Activated CD8-positive, alpha-beta T cell treated with anti-CD3 and anti-CD28 coated beads for 36 hours (primary cell): ENCODE data around the gene OAS2. TPM values are rescaled to one million over a fixed set of nuclear protein-coding genes. Genes with fewer than 3 reads are reported as not detected.

Source experiments
- ATAC-seq: fragments of 200-7000 bp; cut with Tn5 transposase; one replicate; pipeline ENCODE4 v1.10.0; 2021; ENCODE audit warnings: mild to moderate bottlenecking, moderate library complexity
- CTCF ChIA-PET: fragments of 350-600 bp; sonication (Branson Sonifier 250); formaldehyde crosslinking; loops from one replicate; lab custom pipeline; 2021; ENCODE audit warnings: antibody characterized with exemption; lab: Charles Lee
- POLR2A ChIA-PET: fragments of 350-600 bp; sonication (Branson Sonifier 250); formaldehyde crosslinking; loops from one replicate; lab custom pipeline; 2021; ENCODE audit warnings: antibody characterized with exemption; lab: Charles Lee
- DNase-seq: peaks from one replicate; pipeline ENCODE4 v3.0.0-alpha.2; 2020
- H3K27ac Mint-ChIP-seq: one replicate; pipeline ENCODE4 v1.8.0; 2021; ENCODE audit warnings: mild to moderate bottlenecking, mixed read lengths
- H3K27me3 Mint-ChIP-seq: one replicate; pipeline ENCODE4 v1.8.0; 2021; ENCODE audit warnings: mixed read lengths
- H3K36me3 Mint-ChIP-seq: one replicate; pipeline ENCODE4 v1.8.0; 2021; ENCODE audit warnings: low read depth, mixed read lengths
- H3K4me1 Mint-ChIP-seq: one replicate; pipeline ENCODE4 v1.8.0; 2021; ENCODE audit warnings: low read depth, mixed read lengths
- H3K4me3 Mint-ChIP-seq: one replicate; pipeline ENCODE4 v1.8.0; 2021; ENCODE audit warnings: mild to moderate bottlenecking, moderate library complexity, mixed read lengths
- H3K9me3 Mint-ChIP-seq: one replicate; pipeline ENCODE4 v1.8.0; 2021; ENCODE audit warnings: mixed read lengths
- CTCF ChIP-seq: fragments of 200-600 bp; IDR thresholded peaks from one replicate; pipeline ENCODE4 v1.8.0; 2022; ENCODE audit warnings: antibody characterized with exemption, mild to moderate bottlenecking
- intact Hi-C: fragments of 100-400 bp; cut with micrococcal nuclease; formaldehyde crosslinking; loops from one replicate; pipeline ENCODE4 v1.10.0; 2022
- total RNA-seq, 2 experiments: library from RNA; stranded (reverse); gene quantifications; one replicate each; pipeline ENCODE4 v1.2.3, GENCODE V29; 2021

OAS2 gene
- total RNA-seq, 2 experiments from 2014 or later = 95.7 to 104 TPM

DNA sequence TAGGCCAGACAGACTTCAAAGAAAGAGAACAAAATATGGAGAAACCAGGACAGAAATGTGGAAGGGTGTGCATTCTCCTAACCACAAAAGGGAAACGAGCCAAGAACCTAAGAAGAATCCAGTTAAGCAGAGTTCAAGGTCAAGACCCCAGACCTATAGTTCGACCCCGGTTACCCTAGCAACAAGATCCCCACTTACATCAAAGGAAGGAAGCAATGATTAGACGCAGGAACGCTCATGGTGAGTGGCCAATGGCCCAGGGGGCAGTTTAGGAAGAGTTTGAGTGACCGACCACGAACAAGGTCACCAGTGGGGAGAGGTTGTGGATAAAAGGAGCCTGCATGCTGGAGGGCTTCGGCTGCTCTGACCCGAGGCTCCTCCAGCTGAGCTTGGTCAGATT lies 36.2 kb downstream of the OAS2 start:
- H3K27ac Mint-ChIP-seq = no peak overlapping the region
- peaks cover 11% of the 10 kb centered on the region for H3K9me3 Mint-ChIP-seq
- no peaks in the 10 kb centered on the region for H3K27me3 Mint-ChIP-seq
- peaks cover 25% of the 10 kb centered on the region for H3K36me3 Mint-ChIP-seq
- no peaks in the 10 kb centered on the region for H3K4me1 Mint-ChIP-seq
- H3K4me3 Mint-ChIP-seq = no peak overlapping the region
- no peak for DNase-seq
- intact Hi-C loops = no loop called here
- TF ChIP-seq CTCF = no peak
- ATAC-seq = no peak
- ChIA-PET CTCF (no interaction called here), POLR2A (no interaction called here)

GRCh38 chr12:113016796-113017195 lies 38.5 kb downstream of the OAS2 start:
- H3K27me3 Mint-ChIP-seq = peaks cover 2% of the 10 kb centered on the region
- no peaks in the 10 kb centered on the region for H3K4me1 Mint-ChIP-seq
- no peak for ATAC-seq

DNA sequence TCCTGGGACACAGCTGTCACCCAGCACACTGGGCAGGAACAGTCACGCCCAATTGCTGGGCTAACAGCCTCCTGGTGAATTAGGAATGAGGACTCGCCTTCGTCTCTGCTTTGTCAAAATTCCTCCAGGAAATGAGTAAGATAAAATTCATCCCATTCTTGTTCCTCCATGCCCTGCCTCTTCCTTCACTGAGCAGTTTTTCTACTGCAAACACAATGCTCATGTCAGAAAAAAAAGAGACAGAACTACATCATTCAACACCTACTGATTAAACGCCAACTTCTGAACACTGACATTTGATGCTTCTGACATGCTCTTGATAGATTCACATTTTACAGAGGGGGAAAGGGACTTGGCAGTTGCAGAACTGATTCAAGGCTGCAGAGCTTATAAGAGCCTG lies 40.7 kb downstream of the OAS2 start:
- no peak for TF ChIP-seq CTCF
- Mint-ChIP-seq H3K9me3 (no peaks in the 10 kb centered on the region), H3K36me3 (no peaks in the 10 kb centered on the region), H3K27ac (no peak overlapping the region), H3K27me3 (peaks cover 3% of the 10 kb centered on the region), H3K4me3 (no peak overlapping the region), H3K4me1 (peaks cover 10% of the 10 kb centered on the region)
- DNase-seq (no peak), ATAC-seq (no peak)
- POLR2A ChIA-PET = no interaction called here
- intact Hi-C loops = no loop called here
- CTCF ChIA-PET = interaction anchor here (1.5 kb wide), 1 partner anchor 11 kb away, joined by 3 read pairs; no protein-coding TSS in a partner anchor

More at GRCh38 chr12:113016796-113017195, 38.5 kb downstream of the OAS2 start:
- Mint-ChIP-seq H3K36me3 (peaks cover 3% of the 10 kb centered on the region), H3K9me3 (peaks cover under 1% of the 10 kb centered on the region), H3K27ac (no peak overlapping the region), H3K4me3 (no peak overlapping the region)
- CTCF ChIA-PET = interaction anchor here (1.0 kb wide), 1 partner anchor 117 kb away, joined by 3 read pairs; no protein-coding TSS in a partner anchor
- no peak for TF ChIP-seq CTCF
- intact Hi-C loops = no loop called here
- no peak for DNase-seq
- POLR2A ChIA-PET = interaction anchor here (0.6 kb wide), 1 partner anchor 244 kb away, joined by 3 read pairs; no protein-coding TSS in a partner anchor

GRCh38 chr12:113021500-113021899 lies 43.2 kb downstream of the OAS2 start:
- H3K27ac Mint-ChIP-seq = no peak overlapping the region
- intact Hi-C loops = no loop called here
- no peaks in the 10 kb centered on the region for H3K36me3 Mint-ChIP-seq
- no peaks in the 10 kb centered on the region for H3K9me3 Mint-ChIP-seq
- POLR2A ChIA-PET = interaction anchor here (0.9 kb wide), 1 partner anchor 13 kb away, joined by 4 read pairs; no protein-coding TSS in a partner anchor
- peaks cover 5% of the 10 kb centered on the region for H3K27me3 Mint-ChIP-seq
- H3K4me3 Mint-ChIP-seq = no peak overlapping the region
- no peak for DNase-seq
- CTCF ChIA-PET = interaction anchor here (0.9 to 1.0 kb wide), 2 partner anchors 28 kb away, joined by 3 to 6 read pairs; no protein-coding TSS in a partner anchor
- TF ChIP-seq CTCF = no peak
- H3K4me1 Mint-ChIP-seq = peaks cover 10% of the 10 kb centered on the region
- ATAC-seq = no peak

GRCh38 chr12:113022563-113023297 lies 44.4 kb downstream of the OAS2 start:
- no peaks in the 10 kb centered on the region for H3K9me3 Mint-ChIP-seq
- peaks cover 5% of the 10 kb centered on the region for H3K27me3 Mint-ChIP-seq
- no peak overlapping the region for H3K27ac Mint-ChIP-seq
- no peak overlapping the region for H3K4me3 Mint-ChIP-seq
- POLR2A ChIA-PET = interaction anchor here (0.5 kb wide), 1 partner anchor 189 kb away, joined by 4 read pairs; no protein-coding TSS in a partner anchor
- CTCF ChIA-PET = interaction anchor here (0.9 to 1.2 kb wide), 2 partner anchors 30 to 123 kb away, joined by 3 to 4 read pairs; no protein-coding TSS in a partner anchor
- DNase-seq = no peak
- no peak for TF ChIP-seq CTCF
- peak; percentile 30 for ATAC-seq
- intact Hi-C loops = no loop called here
- H3K36me3 Mint-ChIP-seq = no peaks in the 10 kb centered on the region
- peaks cover 10% of the 10 kb centered on the region for H3K4me1 Mint-ChIP-seq
